ENCODE results near the gene CLSTN2.

DNA sequence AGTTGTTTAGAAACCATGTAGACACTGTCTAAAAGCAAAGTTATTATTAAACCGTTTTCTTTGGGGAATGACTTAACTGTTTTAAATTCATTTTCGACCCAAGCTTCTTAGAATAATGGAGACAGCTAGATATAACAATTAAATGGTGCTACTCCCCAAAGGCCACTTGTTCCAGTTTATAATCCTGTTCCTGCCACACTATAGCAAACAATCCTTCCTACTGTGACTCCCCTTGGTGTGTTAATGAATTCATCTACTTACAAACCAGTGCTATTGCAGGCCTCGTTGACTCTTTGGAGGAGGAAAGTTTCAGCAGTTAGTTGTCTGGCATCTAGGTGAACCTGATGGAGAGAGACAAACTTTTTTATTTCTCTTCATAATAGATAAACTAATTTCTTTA lies 25.2 kb upstream of the CLSTN2 start:
- TF ChIP-seq EP300 (IDR thresholded peaks at IDR 0.05), result no peak
- TF ChIP-seq POLR2A (IDR thresholded peaks at IDR 0.05), result no peak
